GM18870 (cell line): ENCODE results near the gene ZNF260.
"Not testable (repeated sequence)": the region's sequence is repeated elsewhere in the genome, so short reads cannot be mapped to it uniquely, and the experiment has no call there.

Experiments used
- ATAC-seq: cut with Tn5 transposase; IDR thresholded peaks from one replicate; pipeline ENCODE4 v1.9.1; 2021; ENCODE audit warnings: moderate library complexity; ENCODE audit not compliant: unreplicated experiment

The ZNF260 gene

DNA sequence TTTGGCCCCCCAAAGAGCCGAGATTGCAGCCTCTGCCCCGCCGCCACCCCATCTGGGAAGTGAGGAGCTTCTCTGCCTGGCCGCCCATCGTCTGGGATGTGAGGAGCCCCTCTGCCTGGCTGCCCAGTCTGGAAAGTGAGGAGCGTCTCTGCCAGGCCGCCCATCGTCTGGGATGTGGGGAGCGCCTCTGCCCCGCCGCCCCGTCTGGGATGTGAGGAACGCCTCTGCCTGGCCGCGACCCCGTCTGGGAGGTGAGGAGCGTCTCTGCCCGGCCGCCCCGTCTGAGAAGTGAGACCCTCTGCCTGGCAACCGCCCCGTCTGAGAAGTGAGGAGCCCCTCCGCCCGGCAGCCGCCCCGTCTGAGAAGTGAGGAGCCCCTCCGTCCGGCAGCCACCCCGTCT, 37.2 kb downstream of the ZNF260 start:
- ATAC-seq = not testable (repeated sequence)

DNA sequence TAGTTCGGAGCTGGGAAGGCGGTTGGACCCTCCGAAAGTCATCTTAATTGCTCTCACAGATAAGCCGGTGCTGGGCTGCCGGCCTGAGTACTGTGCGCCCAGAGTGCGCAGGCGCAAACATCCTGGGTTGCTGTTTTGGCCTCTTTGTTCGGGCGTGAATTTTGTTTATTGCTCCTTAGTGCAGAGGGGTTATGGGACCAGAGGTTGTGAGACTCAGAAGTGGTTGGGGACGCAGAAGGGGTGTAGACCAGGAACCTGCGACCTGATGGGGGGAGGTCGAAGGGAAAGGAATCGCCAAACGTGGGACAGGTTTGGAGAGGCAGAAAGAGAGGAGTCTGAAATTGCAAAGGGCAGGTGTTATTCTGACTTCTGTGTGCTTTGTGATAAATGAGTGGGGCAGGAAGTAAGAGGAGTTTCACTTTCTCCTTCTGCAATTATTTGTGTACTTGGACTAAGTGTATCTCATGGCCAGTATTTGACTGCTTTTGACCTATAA, 38.1 kb downstream of the ZNF260 start:
- peak; percentile 37 for ATAC-seq

DNA sequence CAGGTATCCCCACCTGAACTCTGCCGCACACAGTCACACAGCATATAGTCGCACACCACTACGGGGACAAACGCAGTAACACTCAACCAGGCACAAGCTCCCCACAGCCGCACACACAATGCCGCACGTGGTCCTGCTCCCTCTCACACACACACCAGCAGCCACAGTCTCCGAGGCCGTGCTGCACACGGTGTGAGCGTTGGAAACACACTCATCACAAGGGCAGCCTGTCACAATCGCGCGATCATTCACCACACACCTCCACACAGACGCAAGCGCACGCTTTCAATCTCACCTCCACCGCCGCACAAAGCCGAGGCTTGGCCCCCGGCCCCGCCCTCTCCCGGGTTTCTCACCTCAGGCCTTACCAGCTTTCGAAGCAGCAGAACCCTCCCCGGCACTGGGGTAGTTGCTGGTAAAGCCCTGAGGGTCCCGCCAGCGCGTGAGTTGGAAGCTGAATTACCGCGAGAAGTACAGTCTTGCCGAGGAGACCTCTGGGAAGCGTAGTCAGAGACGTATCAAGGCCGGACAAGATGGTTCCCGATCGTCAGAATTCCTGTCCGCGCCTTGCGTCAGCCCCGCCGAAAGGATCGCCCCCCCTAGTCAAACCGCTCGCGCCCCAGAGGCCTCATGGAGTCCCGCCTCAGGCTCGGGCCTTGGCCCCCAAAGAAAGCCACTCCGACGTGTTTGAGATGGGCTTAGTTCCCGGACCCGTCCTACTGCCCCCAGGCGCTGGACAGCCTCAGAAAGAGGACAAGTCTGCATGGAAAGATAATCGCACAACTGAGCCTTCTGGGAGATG, 38.8 kb downstream of the ZNF260 start, which contains the start of gene ZNF566:
TSS of gene ZNF566 (minus strand) at position 444 of the 802 bp plus-strand sequence. CDS start 13,004 bp downstream, outside the sequence.
- ATAC-seq = peak; percentile 90

DNA sequence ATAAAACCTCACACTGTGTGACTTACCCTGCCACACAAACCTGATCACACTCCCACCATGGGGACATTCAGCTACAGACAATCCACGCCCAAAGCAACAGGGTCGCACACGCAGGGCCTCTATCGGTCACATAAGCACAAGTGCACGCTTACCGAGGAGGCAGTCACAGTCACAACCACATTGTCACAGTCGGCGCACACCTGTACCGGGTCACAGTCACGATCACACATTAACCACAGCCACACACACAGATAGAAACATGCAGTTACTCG, 39.3 kb downstream of the ZNF260 start:
- ATAC-seq = no peak

GRCh38 chr19:36488118-36488845, 39.8 kb downstream of the ZNF260 start:
- no peak for ATAC-seq

DNA sequence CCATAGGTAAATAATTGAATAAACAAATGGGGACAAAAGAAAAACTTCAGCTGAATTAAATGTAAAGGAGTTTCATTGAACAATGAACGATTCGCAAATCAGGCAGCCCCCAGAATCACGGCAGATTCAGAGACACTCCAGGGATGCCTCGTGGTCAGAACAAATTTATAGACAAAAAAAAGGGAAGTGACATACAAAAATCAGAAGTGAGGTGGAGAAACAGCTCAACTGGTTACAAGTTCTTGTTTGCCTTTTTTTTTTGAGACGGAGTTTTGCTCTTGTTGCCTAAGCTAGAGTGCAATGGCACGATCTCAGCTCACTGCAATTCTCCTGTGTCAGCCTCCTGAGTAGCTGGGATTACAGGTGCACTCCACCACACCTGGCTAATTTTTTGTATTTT, 44.4 kb downstream of the ZNF260 start:
- no peak for ATAC-seq

DNA sequence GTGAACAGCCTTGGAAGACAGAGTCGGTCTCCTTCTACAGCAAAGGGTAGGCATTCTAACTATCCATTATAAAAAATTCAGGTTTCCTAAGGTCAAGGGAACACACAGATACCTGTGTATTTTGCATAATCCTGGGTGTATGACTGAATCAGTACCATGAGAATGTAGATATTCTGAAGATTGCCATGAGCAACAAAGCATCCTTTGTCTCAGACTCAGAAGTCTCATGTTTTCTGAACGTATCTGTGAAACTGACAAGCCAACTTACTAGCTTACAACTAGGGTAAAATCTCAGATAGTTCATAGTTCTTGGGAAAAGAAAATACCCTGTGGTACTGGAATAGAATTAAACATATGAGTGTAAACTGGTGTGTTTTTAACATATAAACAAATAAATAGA, 45.2 kb downstream of the ZNF260 start:
- ATAC-seq = no peak
